ENCODE measurements around the gene HIPK1.

DNA sequence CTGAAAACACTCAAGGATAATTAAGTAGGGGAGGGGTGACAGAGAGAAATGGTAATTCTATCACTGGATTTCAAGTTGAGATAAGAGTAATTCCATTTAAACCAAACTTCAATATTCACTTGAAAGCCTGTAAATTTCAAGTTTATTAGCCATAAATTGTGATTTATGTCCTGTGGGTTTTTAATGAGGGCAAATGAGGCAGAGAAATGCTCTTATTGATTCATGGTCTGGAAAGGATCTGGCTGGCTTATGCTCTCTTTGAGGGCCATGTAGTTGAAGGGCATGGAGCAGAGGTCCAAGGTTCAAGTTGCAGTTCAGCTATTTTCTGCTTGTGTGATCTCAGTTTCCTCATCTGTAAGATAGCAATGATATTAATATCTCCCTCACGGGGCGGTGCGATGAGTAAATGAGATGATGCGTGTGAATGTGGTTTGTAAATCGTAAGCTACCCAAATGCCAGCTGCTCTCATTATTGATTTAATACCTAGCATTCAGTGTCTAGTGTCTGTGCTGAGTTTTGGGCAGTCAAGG is 62.4 kb downstream of the HIPK1 start:
- TF ChIP-seq EP300 (IDR thresholded peaks at IDR 0.05) (no peak), POLR2A (IDR thresholded peaks at IDR 0.05) (no peak), CTCF (IDR thresholded peaks at IDR 0.05) (no peak), POLR2AphosphoS5 (IDR thresholded peaks at IDR 0.05) (no peak)

Measured in suprapubic skin (tissue), 4 donors.